Mucosa of descending colon (tissue), 3 donors: ENCODE results near the gene SPSB1. TPM values are rescaled to one million over a fixed set of nuclear protein-coding genes. Genes with fewer than 3 reads are reported as not detected.

Source experiments
- ATAC-seq: fragments of 200-7000 bp; cut with Tn5 transposase; one replicate; pipeline ENCODE4 v1.9.1; 2020; ENCODE audit warnings: mild to moderate bottlenecking, moderate library complexity
- DNase-seq, 3 donors: peaks; one replicate each; pipeline ENCODE4 v3.0.0-alpha.2; 2020
- H3K36me3 ChIP-seq: fragments of 200-600 bp; one replicate; pipeline ENCODE4 v1.8.0; 2021; ENCODE audit warnings: low read depth, mild to moderate bottlenecking
- H3K4me1 ChIP-seq: fragments of 200-600 bp; one replicate; pipeline ENCODE4 v1.8.0; 2021; ENCODE audit warnings: low read depth, mild to moderate bottlenecking
- H3K4me3 ChIP-seq: fragments of 200-600 bp; one replicate; pipeline ENCODE4 v1.8.0; 2021; ENCODE audit warnings: mild to moderate bottlenecking
- H3K9me3 ChIP-seq: fragments of 200-600 bp; one replicate; pipeline ENCODE4 v1.8.0; 2021; ENCODE audit warnings: mild to moderate bottlenecking
- CTCF ChIP-seq: fragments of 200-600 bp; IDR thresholded peaks from one replicate; pipeline ENCODE4 v1.8.0; 2022; ENCODE audit warnings: antibody characterized with exemption, mild to moderate bottlenecking
- intact Hi-C, 2 donors: fragments of 100-400 bp; cut with DNase I in 1 of 2; cut with micrococcal nuclease in 1 of 2; formaldehyde crosslinking; loops; one replicate each; pipeline versions ENCODE4 v1.11.0 to v1.11.1; 2022; cut with DNase I, micrococcal nuclease
- total RNA-seq, 3 donors: library from RNA; stranded (reverse); fragmentation: NEBNext Ultra II Directional in 2 of 3; extraction: Animal tissue kit (Norgen Biotek cat#: 25700) in 2 of 3; gene quantifications; one replicate each; pipeline versions ENCODE4 v1.2.1 to v1.2.4, GENCODE V29; 2021 to 2023
- donor health status: DM: no; HTN: no; CAD: no; lungs with moderate emphysema.
- donor health status: DM: no; HTN: no; CAD: no.
- donor health status: DM: no; HTN: yes; CAD: no.

Gene SPSB1
- total RNA-seq, 3 donors from 2014 or later = 22.1 to 35.5 (median 26.1) TPM

GRCh38 chr1:9332513-9333143, 39.9 kb downstream of the SPSB1 start:
- Histone ChIP-seq H3K4me3 (no peak overlapping the region), H3K9me3 (no peaks in the 10 kb centered on the region), H3K36me3 (no peaks in the 10 kb centered on the region), H3K4me1 (peaks cover 40% of the 10 kb centered on the region)
- intact Hi-C loops = no loop called here
- no peak for DNase-seq
- no peak for ATAC-seq
- TF ChIP-seq CTCF = no peak

GRCh38 chr1:9338397-9339246, 45.9 kb downstream of the SPSB1 start:
- Histone ChIP-seq H3K4me3 (no peak overlapping the region), H3K36me3 (no peaks in the 10 kb centered on the region), H3K9me3 (no peaks in the 10 kb centered on the region), H3K4me1 (peaks cover 15% of the 10 kb centered on the region)
- ATAC-seq (peak; percentile 82), DNase-seq (peak in 1 of 3 donors; percentile 55)
- TF ChIP-seq CTCF = no peak
- intact Hi-C loops = no loop called here

GRCh38 chr1:9340172-9340854, 47.6 kb downstream of the SPSB1 start:
- Histone ChIP-seq H3K4me3 (no peak overlapping the region), H3K36me3 (no peaks in the 10 kb centered on the region), H3K4me1 (peaks cover 15% of the 10 kb centered on the region), H3K9me3 (no peaks in the 10 kb centered on the region)
- DNase-seq = no peak
- TF ChIP-seq CTCF = no peak
- intact Hi-C loops = no loop called here
- no peak for ATAC-seq

GRCh38 chr1:9340864-9341263, 48.2 kb downstream of the SPSB1 start:
- H3K4me3 ChIP-seq = no peak overlapping the region
- no peaks in the 10 kb centered on the region for H3K36me3 ChIP-seq
- DNase-seq (no peak), ATAC-seq (no peak)
- no peaks in the 10 kb centered on the region for H3K9me3 ChIP-seq
- TF ChIP-seq CTCF = no peak
- H3K4me1 ChIP-seq = peaks cover 15% of the 10 kb centered on the region
- intact Hi-C loops = no loop called here

- intact Hi-C loops = no loop called here
- ATAC-seq (no peak), DNase-seq (no peak)
- H3K36me3 ChIP-seq = no peaks in the 10 kb centered on the region
- H3K9me3 ChIP-seq = no peaks in the 10 kb centered on the region
- H3K4me3 ChIP-seq = no peak overlapping the region
- H3K4me1 ChIP-seq = peaks cover 15% of the 10 kb centered on the region
- no peak for TF ChIP-seq CTCF
Measured at GRCh38 chr1:9341301-9341845, 48.7 kb downstream of the SPSB1 start.
